GM12874 (cell line): ENCODE measurements around the gene TTC7B.

Experiments
- CTCF ChIP-seq: IDR thresholded peaks from 2 replicates; pipeline ENCODE4 v1.5.1; 2011; ENCODE audit warnings: low read depth, mild to moderate bottlenecking, control low read depth, low read length, moderate library complexity; ENCODE audit not compliant: insufficient read depth

TTC7B gene

GRCh38 chr14:90777358-90777757, 38.9 kb downstream of the TTC7B start:
- TF ChIP-seq CTCF, result no peak

- TF ChIP-seq CTCF, result no peak
Observed at GRCh38 chr14:90775441-90775840, 40.8 kb downstream of the TTC7B start.

GRCh38 chr14:90774316-90774715, 41.9 kb downstream of the TTC7B start:
- no peak for TF ChIP-seq CTCF

- TF ChIP-seq CTCF, result no peak
Observed at GRCh38 chr14:90773705-90774104, 42.5 kb downstream of the TTC7B start.

- TF ChIP-seq CTCF, result no peak
Observed at GRCh38 chr14:90773196-90773486, 43.1 kb downstream of the TTC7B start.

- TF ChIP-seq CTCF, result no peak
Observed at GRCh38 chr14:90767899-90768298, 48.3 kb downstream of the TTC7B start.

GRCh38 chr14:90760591-90761316, 55.5 kb downstream of the TTC7B start:
- TF ChIP-seq CTCF, result peak; percentile 46

- no peak for TF ChIP-seq CTCF
Observed at GRCh38 chr14:90760078-90760444, 56.2 kb downstream of the TTC7B start.
